Measurements from ENCODE around the gene DDX11. TPM values are rescaled to one million over a fixed set of nuclear protein-coding genes. Genes with fewer than 3 reads are reported as not detected.

Gene DDX11
- total and polyA plus RNA-seq, 12 donors: 4.9 to 49.1 (median 17.0) TPM

DNA sequence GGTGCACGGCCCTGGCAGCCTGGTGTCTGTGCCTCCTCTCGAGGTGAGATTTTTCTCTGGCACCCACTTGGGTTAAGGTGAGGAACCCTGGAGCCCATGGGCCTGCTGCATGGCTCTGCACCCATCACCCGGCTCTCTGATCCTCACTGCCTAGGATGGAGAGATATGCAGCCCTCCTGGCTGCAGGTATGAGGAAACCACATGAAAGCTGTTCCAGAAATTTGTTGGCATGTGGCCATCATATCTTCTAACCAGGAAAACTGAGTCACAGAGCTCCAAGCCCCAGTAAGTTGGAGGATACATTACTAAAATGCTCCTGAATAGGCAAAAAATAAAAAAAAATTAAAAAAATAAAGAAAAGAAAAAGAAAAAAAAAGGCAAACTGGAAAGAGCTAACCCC lies 39.3 kb upstream of the DDX11 start:
- intact Hi-C loops (cut with DNase I): no loop called here
- TF ChIP-seq POLR2A (IDR thresholded peaks at IDR 0.05) (no peak), CTCF (IDR thresholded peaks at IDR 0.05) (no peak)
- Histone ChIP-seq H3K4me3 (no peak overlapping the region), H3K9me3 (replicated peaks in 1 of 3) (no peaks in the 10 kb centered on the region), H3K4me1 (replicated peaks in 1 of 2) (peaks cover 0 to 8% of the 10 kb centered on the region in 2 donors), H3K36me3 (replicated peaks in 1 of 2) (no peaks in the 10 kb centered on the region), H3K27ac (no peak overlapping the region), H3K27me3 (no peaks in the 10 kb centered on the region)
- WGBS, 4 donors: 86 to 93% (median 89%) methylated on average over 3 of the region's 3 CpGs
- no peak for DNase-seq

DNA sequence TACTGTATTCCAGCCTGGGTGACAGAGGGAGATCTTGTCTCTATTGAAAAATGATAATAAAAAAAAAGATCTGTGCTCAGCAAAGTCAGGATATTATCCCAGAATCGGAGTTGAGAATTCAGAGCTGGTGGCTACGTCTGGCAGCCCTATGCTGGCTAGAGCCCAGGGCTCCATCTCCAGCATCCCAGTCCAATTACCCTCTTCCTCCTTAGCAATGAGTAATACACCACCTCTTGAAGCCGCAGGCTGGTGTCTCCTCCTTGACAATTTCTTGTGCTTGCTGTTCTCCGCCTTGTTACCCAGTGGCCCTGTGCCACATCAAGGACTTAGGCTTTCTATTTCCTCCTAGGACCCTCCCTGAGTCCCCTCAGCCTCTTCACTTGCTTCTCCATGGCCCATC lies 38.4 kb upstream of the DDX11 start:
- H3K36me3 ChIP-seq (replicated peaks in 1 of 2): no peaks in the 10 kb centered on the region
- no peak overlapping the region for H3K4me3 ChIP-seq
- no peak overlapping the region for H3K27ac ChIP-seq
- no peaks in the 10 kb centered on the region for H3K27me3 ChIP-seq
- WGBS, 4 donors: 83 to 92% (median 89%) methylated on average over 4 of the region's 4 CpGs
- no peaks in the 10 kb centered on the region for H3K4me1 ChIP-seq (replicated peaks in 1 of 2)
- TF ChIP-seq CTCF (IDR thresholded peaks at IDR 0.05): no peak
- TF ChIP-seq POLR2A (IDR thresholded peaks at IDR 0.05): no peak
- no peak for DNase-seq
- intact Hi-C loops (cut with DNase I): no loop called here
- H3K9me3 ChIP-seq (replicated peaks in 1 of 3): no peaks in the 10 kb centered on the region

- WGBS, 4 donors: 63 to 78% (median 74%) methylated on average over 4 of the region's 4 CpGs
Observed at GRCh38 chr12:31035967-31036665, 37.5 kb upstream of the DDX11 start.

GRCh38 chr12:31037028-31037427 lies 36.6 kb upstream of the DDX11 start:
- Histone ChIP-seq H3K27me3 (no peaks in the 10 kb centered on the region), H3K4me1 (replicated peaks in 1 of 2) (no peaks in the 10 kb centered on the region), H3K4me3 (no peak overlapping the region), H3K27ac (no peak overlapping the region), H3K36me3 (replicated peaks in 1 of 2) (no peaks in the 10 kb centered on the region), H3K9me3 (replicated peaks in 1 of 3) (no peaks in the 10 kb centered on the region)
- TF ChIP-seq POLR2A (IDR thresholded peaks at IDR 0.05) (no peak), CTCF (IDR thresholded peaks at IDR 0.05) (no peak)
- DNase-seq: no peak
- intact Hi-C loops (cut with DNase I): no loop called here
- 67 to 100% (median 97%) methylated on average over 1 of the region's 1 CpG for WGBS, 4 donors

More at GRCh38 chr12:31035967-31036665, 37.5 kb upstream of the DDX11 start:
- Histone ChIP-seq H3K27ac (no peak overlapping the region), H3K36me3 (replicated peaks in 1 of 2) (no peaks in the 10 kb centered on the region), H3K4me1 (replicated peaks in 1 of 2) (no peaks in the 10 kb centered on the region), H3K9me3 (replicated peaks in 1 of 3) (no peaks in the 10 kb centered on the region), H3K27me3 (no peaks in the 10 kb centered on the region), H3K4me3 (no peak overlapping the region)
- intact Hi-C loops (cut with DNase I): no loop called here
- TF ChIP-seq CTCF (IDR thresholded peaks at IDR 0.05) (no peak), POLR2A (IDR thresholded peaks at IDR 0.05) (no peak)
- DNase-seq: no peak
